ENCODE measurements around the gene FCER2. TPM values are rescaled to one million over a fixed set of nuclear protein-coding genes. Genes with fewer than 3 reads are reported as not detected.
A peak's percentile ranks its signal among the peaks of the same experiment; 100 is the strongest.

The FCER2 gene
- total RNA-seq, 1 experiment from 2014 or later = not detected

DNA sequence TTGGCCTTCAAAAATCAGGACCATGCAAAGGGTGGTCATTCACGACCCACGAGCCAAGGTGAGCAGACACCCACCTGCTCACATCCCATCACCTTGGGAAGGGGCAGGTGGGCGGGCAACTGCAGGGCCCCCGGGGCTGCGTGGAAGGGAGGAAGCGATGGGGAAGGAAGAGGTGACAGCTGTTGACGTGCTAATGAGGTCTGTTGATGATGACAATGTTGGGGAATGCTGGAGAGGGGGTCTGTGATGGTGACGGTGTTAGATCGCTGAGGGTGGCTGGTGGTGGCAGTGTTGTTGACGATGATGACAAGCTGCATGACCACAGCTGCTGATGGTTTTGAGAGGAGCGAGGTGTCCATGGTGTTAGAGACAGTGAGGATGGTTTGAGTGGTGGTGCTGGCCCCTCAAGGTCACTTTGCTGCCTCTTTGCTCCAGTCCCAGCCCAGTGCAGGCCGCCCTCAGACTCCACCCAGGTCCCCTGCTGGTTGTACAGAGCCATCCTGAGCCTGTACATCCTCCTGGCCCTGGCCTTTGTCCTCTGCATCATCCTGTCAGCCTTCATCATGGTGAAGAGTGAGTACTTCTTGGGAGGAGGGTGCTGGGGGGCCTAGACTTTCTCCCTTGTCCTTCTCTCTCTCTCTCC is 24.1 kb downstream of the FCER2 start:
- Histone ChIP-seq H3K27ac (ENCODE audit: insufficient read length, low read depth, low read length) (no peak overlapping the region), H3K79me2 (ENCODE audit: insufficient read depth, low read length) (no peaks in the 10 kb centered on the region), H4K8ac (replicated peaks; ENCODE audit: insufficient read length, low read depth, low read length) (no peak overlapping the region), H4K20me1 (ENCODE audit: control insufficient read depth, insufficient read depth, insufficient read length) (no peaks in the 10 kb centered on the region), H3K9ac (ENCODE audit: extremely low read depth, insufficient read length, low read length) (no peak overlapping the region), H3K4me2 (ENCODE audit: insufficient read depth, insufficient read length, low read length) (no peak overlapping the region), H3K79me1 (ENCODE audit: insufficient read depth, low read depth, low read length, poor library complexity, severe bottlenecking) (no peaks in the 10 kb centered on the region), H3K4ac (ENCODE audit: low read depth, low read length) (no peak overlapping the region), H2AFZ (ENCODE audit: low read length) (no peak overlapping the region), H2BK15ac (ENCODE audit: low read depth, low read length) (no peak overlapping the region), H4K91ac (ENCODE audit: insufficient read length, low read depth, low read length) (no peak overlapping the region), H3K9me3 (ENCODE audit: control insufficient read depth, low read depth, low read length) (no peaks in the 10 kb centered on the region), H3K56ac (ENCODE audit: insufficient read length, low read depth, low read length) (no peak overlapping the region), H3K18ac (ENCODE audit: insufficient read length, low read depth, low read length) (no peak overlapping the region), H3K23ac (ENCODE audit: insufficient read length, low read depth, low read length) (no peak overlapping the region), H2BK20ac (ENCODE audit: low read depth, low read length, poor library complexity, severe bottlenecking) (no peak overlapping the region), H3T11ph (ENCODE audit: low read length) (no peak overlapping the region), H3K14ac (ENCODE audit: insufficient read depth, low read length) (no peak overlapping the region), H3K23me2 (ENCODE audit: insufficient read length, low read depth, low read length, poor library complexity, severe bottlenecking) (peaks cover 7% of the 10 kb centered on the region), H2BK12ac (ENCODE audit: insufficient read length, low read depth, low read length) (no peak overlapping the region), H2AK5ac (ENCODE audit: insufficient read length, low read length) (no peak overlapping the region), H2BK5ac (ENCODE audit: insufficient read length, low read length) (no peak overlapping the region), H3K27me3 (ENCODE audit: insufficient read depth, low read length) (no peaks in the 10 kb centered on the region), H2BK120ac (ENCODE audit: low read depth, low read length, poor library complexity, severe bottlenecking) (no peak overlapping the region), H3K4me1 (ENCODE audit: insufficient read depth, low read length) (no peaks in the 10 kb centered on the region), H4K5ac (ENCODE audit: insufficient read length, low read depth, low read length) (no peak overlapping the region)
- H3K27ac Mint-ChIP-seq = peak overlapping the region in 1 of 3 experiments; percentile 49; a peak in 1 of 7 replicates
- no CpG with 5 or more reads among the region's 12 CpGs for WGBS (ENCODE audit: extremely low coverage, insufficient read length, low lambda C conversion rate)
- no peak overlapping the region for H3K4me3 Mint-ChIP-seq
- TF ChIP-seq, protein P1, sequence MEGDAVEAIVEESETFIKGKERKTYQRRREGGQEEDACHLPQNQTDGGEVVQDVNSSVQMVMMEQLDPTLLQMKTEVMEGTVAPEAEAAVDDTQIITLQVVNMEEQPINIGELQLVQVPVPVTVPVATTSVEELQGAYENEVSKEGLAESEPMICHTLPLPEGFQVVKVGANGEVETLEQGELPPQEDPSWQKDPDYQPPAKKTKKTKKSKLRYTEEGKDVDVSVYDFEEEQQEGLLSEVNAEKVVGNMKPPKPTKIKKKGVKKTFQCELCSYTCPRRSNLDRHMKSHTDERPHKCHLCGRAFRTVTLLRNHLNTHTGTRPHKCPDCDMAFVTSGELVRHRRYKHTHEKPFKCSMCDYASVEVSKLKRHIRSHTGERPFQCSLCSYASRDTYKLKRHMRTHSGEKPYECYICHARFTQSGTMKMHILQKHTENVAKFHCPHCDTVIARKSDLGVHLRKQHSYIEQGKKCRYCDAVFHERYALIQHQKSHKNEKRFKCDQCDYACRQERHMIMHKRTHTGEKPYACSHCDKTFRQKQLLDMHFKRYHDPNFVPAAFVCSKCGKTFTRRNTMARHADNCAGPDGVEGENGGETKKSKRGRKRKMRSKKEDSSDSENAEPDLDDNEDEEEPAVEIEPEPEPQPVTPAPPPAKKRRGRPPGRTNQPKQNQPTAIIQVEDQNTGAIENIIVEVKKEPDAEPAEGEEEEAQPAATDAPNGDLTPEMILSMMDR (conservative IDR thresholded peaks at IDR 0.05) = no peak
- peaks cover 62% of the 10 kb centered on the region for H3K27me3 Mint-ChIP-seq (ENCODE audit: low read depth)
- H3K4me1 Mint-ChIP-seq = peaks cover 10 to 22% of the 10 kb centered on the region in 2 experiments
- DNase-seq = no peak
- peaks cover 4 to 6% (median 5%) of the 10 kb centered on the region in 3 experiments for H3K36me3 Mint-ChIP-seq (ENCODE audit: insufficient read depth in 1 of 3, low read depth in 3 of 3)
- H3K9me3 Mint-ChIP-seq = peaks cover 0 to 4% of the 10 kb centered on the region in 2 experiments; a peak in 3 of 5 replicates
